Germinal center (tissue), 1 donor: ENCODE results near the gene ST3GAL3.

Experiments
- DNase-seq: peaks from one replicate; pipeline ENCODE4 v3.0.0; 2012; ENCODE audit warnings: mixed read lengths, low spot score

The ST3GAL3 gene

GRCh38 chr1:43707190-43708001, at the start of gene ST3GAL3:
TSS of gene ST3GAL3 (plus strand) at chr1:43707536. CDS start at chr1:43736263, 28,727 bp downstream.
- peak; percentile 97 for DNase-seq

- no peak for DNase-seq
Observed at GRCh38 chr1:43659212-43660166, 47.8 kb upstream of the ST3GAL3 start.

GRCh38 chr1:43660355-43660754, 47.0 kb upstream of the ST3GAL3 start:
- DNase-seq: no peak

- no peak for DNase-seq
Observed at GRCh38 chr1:43664369-43664768, 43.0 kb upstream of the ST3GAL3 start.

- DNase-seq: no peak
Observed at GRCh38 chr1:43666608-43667007, 40.7 kb upstream of the ST3GAL3 start.

GRCh38 chr1:43668956-43669355, 38.4 kb upstream of the ST3GAL3 start:
- DNase-seq: no peak

- no peak for DNase-seq
Observed at GRCh38 chr1:43669878-43670277, 37.5 kb upstream of the ST3GAL3 start.

GRCh38 chr1:43671193-43671592, 36.1 kb upstream of the ST3GAL3 start:
- DNase-seq: no peak

GRCh38 chr1:43671626-43672330, 35.6 kb upstream of the ST3GAL3 start:
- no peak for DNase-seq

GRCh38 chr1:43673261-43673660, 34.1 kb upstream of the ST3GAL3 start:
- no peak for DNase-seq

- DNase-seq: no peak
Observed at GRCh38 chr1:43678940-43679339, 28.4 kb upstream of the ST3GAL3 start.

GRCh38 chr1:43683560-43683959, 23.8 kb upstream of the ST3GAL3 start:
- DNase-seq: no peak

GRCh38 chr1:43686801-43687200, 20.5 kb upstream of the ST3GAL3 start:
- DNase-seq: no peak

GRCh38 chr1:43687301-43688108, 19.8 kb upstream of the ST3GAL3 start:
- DNase-seq: no peak

- no peak for DNase-seq
Observed at GRCh38 chr1:43688109-43688387, 19.3 kb upstream of the ST3GAL3 start.

- DNase-seq: no peak
Observed at GRCh38 chr1:43688594-43689000, 18.7 kb upstream of the ST3GAL3 start.

GRCh38 chr1:43689289-43689688, 18.0 kb upstream of the ST3GAL3 start:
- no peak for DNase-seq

GRCh38 chr1:43691871-43692815, 15.2 kb upstream of the ST3GAL3 start:
- no peak for DNase-seq

- no peak for DNase-seq
Observed at GRCh38 chr1:43693371-43693770, 14.0 kb upstream of the ST3GAL3 start.

- no peak for DNase-seq
Observed at GRCh38 chr1:43699281-43699680, 8.1 kb upstream of the ST3GAL3 start.

GRCh38 chr1:43703836-43704235, 3.5 kb upstream of the ST3GAL3 start:
- no peak for DNase-seq
